Right lobe of liver (tissue), 4 donors: ENCODE measurements around the gene CLK2.

Experiments
- POLR2A ChIP-seq: fragments of 450-650 bp; IDR thresholded peaks from one replicate; pipeline ENCODE4 v1.6.1; 2017; ENCODE audit warnings: antibody characterized with exemption, mild to moderate bottlenecking
- TF ChIP-seq, protein P1 (sequence below), 4 donors: fragments of 200-600 bp in 3 of 4; fragments of 450-650 bp in 1 of 4; IDR thresholded peaks; one replicate each; pipeline versions ENCODE4 v1.5.1 to v1.8.0; 2016 to 2022; ENCODE audit warnings: antibody characterized with exemption in 4 of 4, mild to moderate bottlenecking in 2 of 4
- donor health status: DM: no; HTN: no; CAD: no.
- donor health status: DM: no; HTN: no; CAD: no.
- donor health status: DM: no; HTN: yes; CAD: no.

- no peak for TF ChIP-seq POLR2A
- TF ChIP-seq, protein P1, sequence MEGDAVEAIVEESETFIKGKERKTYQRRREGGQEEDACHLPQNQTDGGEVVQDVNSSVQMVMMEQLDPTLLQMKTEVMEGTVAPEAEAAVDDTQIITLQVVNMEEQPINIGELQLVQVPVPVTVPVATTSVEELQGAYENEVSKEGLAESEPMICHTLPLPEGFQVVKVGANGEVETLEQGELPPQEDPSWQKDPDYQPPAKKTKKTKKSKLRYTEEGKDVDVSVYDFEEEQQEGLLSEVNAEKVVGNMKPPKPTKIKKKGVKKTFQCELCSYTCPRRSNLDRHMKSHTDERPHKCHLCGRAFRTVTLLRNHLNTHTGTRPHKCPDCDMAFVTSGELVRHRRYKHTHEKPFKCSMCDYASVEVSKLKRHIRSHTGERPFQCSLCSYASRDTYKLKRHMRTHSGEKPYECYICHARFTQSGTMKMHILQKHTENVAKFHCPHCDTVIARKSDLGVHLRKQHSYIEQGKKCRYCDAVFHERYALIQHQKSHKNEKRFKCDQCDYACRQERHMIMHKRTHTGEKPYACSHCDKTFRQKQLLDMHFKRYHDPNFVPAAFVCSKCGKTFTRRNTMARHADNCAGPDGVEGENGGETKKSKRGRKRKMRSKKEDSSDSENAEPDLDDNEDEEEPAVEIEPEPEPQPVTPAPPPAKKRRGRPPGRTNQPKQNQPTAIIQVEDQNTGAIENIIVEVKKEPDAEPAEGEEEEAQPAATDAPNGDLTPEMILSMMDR (IDR thresholded peaks at IDR 0.05): no peak
These were observed 18.5 kb downstream of the CLK2 start for GRCh38 chr1:155254714-155255242.
